HEK293T (cell line): ENCODE results near the gene GRIA4.

Experiments
- BHLHE40 ChIP-seq: fragments of 450-650 bp; IDR thresholded peaks from 2 replicates; pipeline ENCODE4 v1.6.1; 2016; ENCODE audit warnings: mild to moderate bottlenecking, moderate library complexity, borderline replicate concordance
- ELF4 ChIP-seq: fragments of 450-650 bp; IDR thresholded peaks from 2 replicates; pipeline ENCODE4 v1.6.1; 2017; ENCODE audit warnings: antibody characterized with exemption
- FOXM1 ChIP-seq: fragments of 450-650 bp; IDR thresholded peaks from 2 replicates; pipeline ENCODE4 v1.6.1; 2017; ENCODE audit warnings: mild to moderate bottlenecking, borderline replicate concordance
- HDGF ChIP-seq: fragments of 450-650 bp; IDR thresholded peaks from 2 replicates; pipeline ENCODE4 v1.6.1; 2017; ENCODE audit warnings: antibody characterized with exemption, borderline replicate concordance
- L3MBTL2 ChIP-seq: fragments of 450-650 bp; conservative IDR thresholded peaks from 2 replicates; pipeline ENCODE4 v1.6.1; 2016; ENCODE audit warnings: mild to moderate bottlenecking
- LEF1 ChIP-seq: fragments of 450-650 bp; IDR thresholded peaks from 2 replicates; pipeline ENCODE4 v1.6.1; 2017; ENCODE audit warnings: mild to moderate bottlenecking, borderline replicate concordance
- NFRKB ChIP-seq: fragments of 450-650 bp; IDR thresholded peaks from 2 replicates; pipeline ENCODE4 v1.6.1; 2016; ENCODE audit warnings: mild to moderate bottlenecking, moderate library complexity
- SP1 ChIP-seq: fragments of 450-650 bp; IDR thresholded peaks from 2 replicates; pipeline ENCODE4 v1.6.1; 2017
- SUZ12 ChIP-seq: fragments of 450-650 bp; IDR thresholded peaks from 2 replicates; pipeline ENCODE4 v1.6.1; 2016; ENCODE audit warnings: mild to moderate bottlenecking
- TARDBP ChIP-seq: fragments of 450-650 bp; IDR thresholded peaks from 2 replicates; pipeline ENCODE4 v1.6.1; 2016
- ZNF384 ChIP-seq: fragments of 450-650 bp; IDR thresholded peaks from 2 replicates; pipeline ENCODE4 v1.6.1; 2016

- TF ChIP-seq BHLHE40, result no peak
- TF ChIP-seq TARDBP, result no peak
- no peak for TF ChIP-seq SP1
- no peak for TF ChIP-seq ELF4
- TF ChIP-seq LEF1, result no peak
- TF ChIP-seq ZNF384, result no peak
- no peak for TF ChIP-seq FOXM1
- no peak for TF ChIP-seq NFRKB
- no peak for TF ChIP-seq L3MBTL2
- TF ChIP-seq SUZ12, result no peak
- no peak for TF ChIP-seq HDGF
These were observed 420.7 kb downstream of the GRIA4 start for GRCh38 chr11:106030609-106031008.
